ENCODE results near the gene CHCHD6.

CHCHD6 gene

DNA sequence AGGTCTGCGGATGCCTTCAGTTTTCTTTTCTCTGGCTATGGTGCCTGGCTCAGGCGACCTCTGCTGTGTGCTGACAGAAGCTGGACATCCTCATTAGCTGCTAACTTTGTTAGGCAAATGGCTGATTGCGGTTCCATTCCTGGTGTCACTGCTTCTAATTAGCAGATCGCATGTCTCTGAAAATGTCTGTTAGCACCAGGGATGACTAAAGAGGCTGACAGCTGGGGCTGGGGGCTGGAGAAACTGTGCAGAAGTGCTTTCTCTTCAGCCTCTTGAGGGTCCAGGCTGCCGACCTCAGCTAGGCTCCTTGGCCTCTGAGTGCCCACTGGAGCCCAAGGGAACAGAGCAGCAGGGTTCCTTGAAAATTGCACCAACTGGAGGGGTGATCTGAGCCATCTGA lies 39.3 kb downstream of the CHCHD6 start:
- DNase-seq (ENCODE audit: low spot score), result peak; percentile 31

DNA sequence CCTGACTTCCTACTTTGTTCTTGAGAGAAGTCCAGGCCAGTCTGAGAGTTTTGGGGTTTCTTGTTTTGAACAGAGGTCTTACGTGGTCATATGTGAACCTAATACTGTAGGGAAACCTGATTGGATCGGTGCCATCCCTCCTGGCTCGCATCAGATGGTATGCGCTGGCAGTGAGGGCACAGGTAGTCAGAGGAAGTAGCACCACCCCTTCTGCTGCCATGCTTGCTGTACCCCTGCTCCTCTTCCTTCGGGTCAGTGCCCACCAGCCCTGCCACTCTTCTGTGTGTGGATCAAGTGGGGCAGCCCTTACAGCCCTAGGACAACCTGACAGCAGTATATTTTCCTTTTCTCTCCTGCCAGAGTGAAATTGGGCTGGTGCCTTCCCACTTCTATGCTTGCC lies 39.7 kb downstream of the CHCHD6 start:
- no peak for DNase-seq (ENCODE audit: low spot score)

- DNase-seq (ENCODE audit: low spot score), result no peak
Measured at GRCh38 chr3:126745760-126746394, 41.8 kb downstream of the CHCHD6 start.

DNA sequence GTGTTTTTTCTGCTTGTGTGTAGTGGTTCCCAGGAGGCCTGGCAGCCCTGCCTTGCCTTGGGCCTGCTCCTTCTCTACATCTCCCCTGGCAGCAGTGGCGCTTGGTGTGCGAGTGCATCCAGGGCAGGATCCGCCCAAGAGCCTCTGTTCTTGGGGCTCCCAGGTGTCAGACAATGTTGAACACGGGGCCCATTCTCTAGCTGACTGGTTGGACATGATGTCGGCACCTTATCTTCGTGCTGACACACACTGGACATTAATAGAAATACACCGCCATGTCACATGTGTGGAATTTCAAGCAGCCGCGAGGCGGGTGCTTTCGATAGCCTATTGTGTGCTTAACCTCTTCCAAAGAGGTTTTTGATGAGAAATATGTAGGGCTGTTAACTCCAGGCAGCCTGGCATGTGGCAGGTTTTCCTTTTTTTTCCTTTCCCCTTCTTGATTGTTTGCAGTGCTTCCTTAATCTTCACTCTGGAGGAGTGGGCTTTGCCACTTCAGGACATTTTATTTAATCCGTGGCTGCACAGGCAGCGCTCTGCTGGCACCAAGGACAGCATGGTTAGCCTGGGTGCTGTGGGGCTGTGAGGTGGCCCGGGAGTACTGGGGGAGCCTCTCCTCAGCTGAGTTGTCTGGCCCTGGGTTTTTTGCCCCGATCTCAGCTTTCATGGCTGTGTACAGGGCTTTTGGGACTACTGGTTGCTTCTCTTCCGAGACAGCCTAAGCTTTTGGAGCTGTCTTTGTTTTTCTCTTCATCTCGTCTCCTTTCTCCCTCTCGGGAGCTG lies 42.5 kb downstream of the CHCHD6 start:
- DNase-seq (ENCODE audit: low spot score), result no peak

DNA sequence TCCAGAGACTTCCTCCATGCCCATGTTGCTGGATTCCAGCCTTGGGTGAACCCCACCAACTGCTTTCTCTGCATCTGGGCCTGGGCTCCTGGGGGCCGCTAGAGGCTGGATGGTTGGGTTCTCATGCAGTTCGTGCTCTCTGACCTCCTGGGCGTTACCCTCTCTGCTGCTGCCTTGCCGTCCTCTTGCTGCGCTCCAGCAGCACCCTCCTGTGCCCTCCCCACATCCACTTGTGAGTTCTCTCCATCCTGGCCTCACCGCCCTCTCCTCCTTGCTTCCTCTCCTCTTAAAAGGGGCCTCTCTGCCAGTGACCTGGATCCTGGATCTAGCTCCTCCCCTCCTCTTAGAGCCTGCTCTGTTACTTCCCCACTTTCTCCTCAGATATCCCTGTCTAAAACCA lies 43.7 kb downstream of the CHCHD6 start:
- no peak for DNase-seq (ENCODE audit: low spot score)

DNA sequence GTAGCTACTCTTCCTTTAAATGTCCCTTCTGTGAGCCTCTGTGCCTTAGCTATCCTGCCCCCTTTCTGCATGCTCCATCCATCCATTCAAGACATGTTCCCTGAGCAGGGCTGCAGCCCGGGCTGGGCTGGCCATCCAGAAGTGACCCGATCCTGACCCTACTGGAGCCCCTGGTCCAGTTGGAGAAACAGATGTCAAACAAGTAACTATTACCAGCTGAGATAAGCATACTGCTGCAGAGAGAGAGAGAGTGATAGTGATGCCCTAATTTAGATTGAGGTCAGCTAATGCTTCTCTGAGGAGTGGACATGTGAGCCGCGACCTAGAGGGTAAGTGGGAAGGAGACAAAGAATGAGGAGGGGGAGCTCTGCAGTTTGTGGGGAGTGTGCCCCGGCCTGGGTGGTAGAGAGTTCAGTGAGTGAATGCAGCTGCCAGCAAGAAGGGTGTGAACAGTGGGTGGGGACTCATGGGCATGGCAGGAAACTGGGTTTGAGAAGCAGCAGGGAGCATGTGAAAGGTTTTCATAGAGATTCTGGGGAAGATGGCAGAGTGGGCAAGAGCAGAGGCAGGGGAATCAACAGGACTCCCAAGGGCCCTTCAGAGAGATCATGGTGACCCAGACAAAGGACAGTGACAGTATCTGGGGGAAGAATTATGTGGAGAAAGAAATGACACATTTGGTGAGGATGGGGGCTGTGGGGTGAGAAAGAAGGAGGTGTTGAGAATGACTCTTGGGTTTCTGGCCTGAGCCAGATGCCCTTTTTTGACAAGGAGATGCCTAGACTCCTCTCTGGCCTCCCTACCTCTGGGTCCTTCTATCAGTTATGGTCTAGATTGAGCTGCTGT lies 44.9 kb downstream of the CHCHD6 start:
- DNase-seq (ENCODE audit: low spot score), result no peak

- no peak for DNase-seq (ENCODE audit: low spot score)
Measured at GRCh38 chr3:126749547-126749875, 45.5 kb downstream of the CHCHD6 start.

- no peak for DNase-seq (ENCODE audit: low spot score)
Measured at GRCh38 chr3:126749931-126750755, 46.1 kb downstream of the CHCHD6 start.

- no peak for DNase-seq (ENCODE audit: low spot score)
Measured at GRCh38 chr3:126750756-126751121, 46.7 kb downstream of the CHCHD6 start.

DNA sequence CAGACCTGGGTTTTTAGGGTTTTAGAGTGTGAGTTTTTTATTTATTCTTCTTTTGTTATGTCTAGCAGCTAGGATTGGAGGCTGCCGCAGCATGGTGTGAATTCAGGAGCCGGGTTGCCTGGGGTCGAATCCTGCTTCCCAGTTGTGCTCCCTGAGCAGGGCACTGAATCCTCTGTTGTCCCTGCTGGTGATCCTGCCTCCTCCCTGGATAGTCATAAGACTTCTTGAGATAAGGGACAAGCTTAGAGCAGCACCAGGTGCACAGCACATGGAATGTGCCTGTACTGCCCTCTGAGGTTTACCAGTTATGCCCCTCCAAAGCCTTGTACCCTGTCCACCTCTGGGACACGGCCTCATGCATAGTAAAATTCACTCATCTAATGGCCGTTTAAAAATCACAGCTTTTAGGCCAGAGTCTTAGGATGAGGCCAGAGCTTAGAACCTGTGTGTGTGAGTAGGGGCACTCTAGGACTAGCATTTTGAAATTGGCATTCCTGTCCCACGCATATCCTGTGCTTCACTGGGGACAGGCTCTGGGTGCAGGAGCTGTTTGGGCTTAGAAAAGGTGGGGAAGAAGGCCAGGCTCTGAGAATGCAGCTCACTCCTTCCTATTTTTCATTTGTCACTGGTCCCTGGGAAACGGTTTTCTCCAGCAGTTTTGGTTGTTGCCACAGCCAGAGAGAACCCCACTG lies 47.7 kb downstream of the CHCHD6 start:
- no peak for DNase-seq (ENCODE audit: low spot score)

DNA sequence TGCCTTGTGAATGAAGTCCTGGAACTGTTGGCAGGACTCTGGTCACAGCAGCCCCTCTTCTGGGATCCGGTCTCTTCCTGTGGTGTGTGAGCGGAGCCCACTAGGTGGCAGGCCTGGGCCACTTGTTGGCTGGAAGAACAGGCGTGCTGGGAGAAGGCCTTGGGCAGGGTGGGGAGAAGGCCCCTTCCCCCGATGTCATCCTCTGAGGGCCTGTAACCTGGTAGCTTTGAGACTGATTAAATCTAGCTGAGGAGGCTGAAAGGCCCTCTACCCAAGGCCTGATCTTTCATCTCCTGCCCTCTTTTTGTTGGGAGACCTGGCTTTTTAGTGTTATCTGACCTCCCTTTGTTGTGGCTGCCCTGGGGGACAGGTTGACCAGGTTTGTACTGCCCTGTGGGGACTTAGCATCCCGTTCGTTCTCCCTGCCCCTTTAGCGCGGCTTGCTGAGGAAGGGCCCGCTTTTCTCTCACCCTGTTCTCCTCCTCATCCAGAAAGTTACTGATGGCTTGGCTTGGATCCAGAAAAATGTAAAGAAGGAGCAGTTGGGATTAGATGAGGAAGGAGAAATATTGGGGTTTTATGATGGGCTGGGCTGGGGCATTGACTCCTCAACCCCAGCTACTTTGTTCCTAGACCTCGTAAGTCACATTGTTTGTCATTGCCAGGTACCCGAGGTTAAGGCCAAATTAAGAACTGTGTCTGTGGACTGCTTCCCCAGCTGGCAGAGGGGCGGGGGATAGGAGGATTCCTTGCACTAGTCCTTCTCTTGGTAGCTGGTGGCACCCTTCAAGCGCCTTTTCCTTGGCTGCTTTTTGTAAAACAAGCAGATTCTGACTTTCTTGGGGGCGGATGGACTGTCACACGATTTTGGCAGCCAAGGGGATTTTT lies 48.5 kb downstream of the CHCHD6 start:
- peak; percentile 86 for DNase-seq (ENCODE audit: low spot score)

DNA sequence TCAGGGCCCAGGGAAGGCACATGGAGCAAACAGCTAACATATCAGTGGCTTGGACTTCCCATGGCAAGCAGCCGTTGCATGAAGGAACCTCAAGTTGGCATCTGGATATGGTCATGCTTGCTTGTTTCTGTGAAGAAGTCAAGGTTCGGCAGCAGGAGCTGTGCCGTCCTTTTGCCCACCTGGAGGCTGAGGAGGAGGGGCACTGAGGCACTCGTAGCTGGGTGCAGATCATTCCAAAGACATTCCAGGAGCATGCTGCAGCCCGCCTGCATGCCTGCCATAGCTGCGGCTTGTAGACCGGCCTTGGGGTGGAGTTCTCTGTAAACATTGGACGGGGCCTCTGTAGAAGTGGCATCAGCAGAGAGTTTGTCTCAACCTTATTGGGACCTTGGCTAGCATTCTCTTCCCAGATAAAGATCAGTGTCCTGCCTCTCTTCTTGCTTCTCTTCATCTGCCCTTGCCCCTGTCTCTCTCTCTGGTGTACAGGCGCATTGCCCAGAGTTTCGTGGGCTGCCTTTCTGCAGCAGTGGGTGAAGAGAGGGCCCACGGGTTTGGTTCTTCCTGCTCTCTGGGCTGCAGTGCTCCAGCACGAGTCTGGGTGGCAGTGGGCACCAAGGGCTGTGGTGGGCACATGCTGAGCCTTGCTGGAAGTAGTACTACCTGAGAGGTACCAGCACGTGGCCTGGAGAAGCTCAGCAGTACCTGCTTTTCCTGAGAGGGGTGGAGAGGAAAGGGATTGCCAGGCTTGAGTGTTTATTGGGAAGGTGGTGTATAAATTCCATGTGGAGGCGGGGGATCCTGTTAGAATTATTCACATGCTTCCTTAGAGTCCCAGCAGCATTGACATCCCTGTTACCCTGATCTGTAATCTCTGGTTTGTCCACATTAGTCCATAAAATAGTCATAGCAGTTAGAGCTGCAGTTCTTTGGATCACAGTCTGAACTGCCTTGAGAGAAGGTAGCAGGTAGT lies 49.4 kb downstream of the CHCHD6 start:
- DNase-seq (ENCODE audit: low spot score), result no peak

- no peak for DNase-seq (ENCODE audit: low spot score)
Measured at GRCh38 chr3:126755866-126756265, 51.8 kb downstream of the CHCHD6 start.

DNA sequence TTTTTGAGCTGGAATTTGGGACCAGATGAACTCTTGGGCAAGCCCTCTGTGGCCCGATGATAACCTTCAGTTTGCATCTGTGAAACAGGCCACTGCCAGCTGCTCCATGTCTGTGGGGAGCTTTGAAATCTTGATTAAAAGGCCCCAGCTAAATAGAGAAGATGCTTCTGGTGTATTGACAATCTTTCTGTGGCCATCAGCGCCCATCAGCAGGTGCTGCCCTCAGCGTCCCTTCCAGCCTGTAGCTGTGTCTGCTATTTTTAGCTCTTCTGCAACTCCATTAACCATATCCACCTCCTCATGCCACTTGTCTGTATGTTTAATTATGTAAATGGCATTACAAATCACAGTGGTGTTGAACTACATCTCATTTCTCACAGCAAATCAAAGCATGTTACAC lies 54.0 kb downstream of the CHCHD6 start:
- DNase-seq (ENCODE audit: low spot score), result peak; percentile 29

- DNase-seq (ENCODE audit: low spot score), result no peak
Measured at GRCh38 chr3:126758882-126759281, 54.8 kb downstream of the CHCHD6 start.

DNA sequence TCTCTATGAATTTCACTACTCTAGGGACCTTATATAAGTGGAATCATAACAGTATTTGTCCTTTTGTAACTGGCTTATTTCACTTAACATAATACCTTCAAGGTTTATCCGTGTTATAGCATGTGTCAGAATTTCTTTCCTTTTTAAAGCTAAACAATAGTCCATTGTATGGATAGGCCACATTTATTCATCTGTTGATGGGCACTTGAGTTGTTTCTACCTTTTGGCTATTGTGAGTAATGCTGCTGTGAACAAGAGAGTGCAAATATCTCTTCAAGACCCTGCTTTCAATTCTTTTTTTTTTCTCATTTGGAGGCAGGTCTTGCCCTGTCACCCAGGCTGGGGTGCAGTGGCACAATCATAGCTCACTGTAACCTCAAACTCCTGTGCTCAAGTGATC lies 56.5 kb downstream of the CHCHD6 start:
- no peak for DNase-seq (ENCODE audit: low spot score)

DNA sequence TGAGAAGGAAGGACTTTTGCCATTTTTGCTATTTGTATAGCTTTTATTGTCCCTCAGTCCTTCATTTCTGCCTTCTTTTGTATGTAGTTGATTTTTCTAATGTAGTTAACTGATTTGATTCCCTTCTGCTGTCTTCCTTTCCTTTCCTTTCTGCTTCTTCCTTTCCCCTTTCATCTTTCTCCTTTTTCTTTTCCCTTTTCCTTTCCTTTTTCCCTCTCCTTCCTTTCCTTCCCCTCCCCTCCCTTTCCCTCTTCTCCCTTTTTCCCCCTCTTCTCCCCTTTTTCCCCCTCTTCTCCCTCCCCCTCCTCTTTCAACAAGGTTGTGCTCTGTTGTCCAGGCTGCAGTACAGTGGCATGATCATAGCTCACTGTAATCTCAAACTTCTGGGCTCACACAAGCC lies 59.0 kb downstream of the CHCHD6 start:
- DNase-seq (ENCODE audit: low spot score), result no peak

- no peak for DNase-seq (ENCODE audit: low spot score)
Measured at GRCh38 chr3:126765187-126766069, 61.4 kb downstream of the CHCHD6 start.
